Endothelial cell of umbilical vein (primary cell): ENCODE measurements around the gene CHRND.

Source experiments
- GATA2 ChIP-seq: IDR thresholded peaks from 2 replicates; pipeline ENCODE4 v1.7.0; 2011; ENCODE audit warnings: low read depth, mild to moderate bottlenecking, moderate library complexity, mixed read lengths, low read length; ENCODE audit not compliant: insufficient read length, insufficient read depth
- MYC ChIP-seq: IDR thresholded peaks from one replicate; pipeline ENCODE4 v1.6.1; 2011; ENCODE audit warnings: mild to moderate bottlenecking, low read depth, low read length
- POLR2AphosphoS5 ChIP-seq: IDR thresholded peaks from 2 replicates; pipeline ENCODE4 v1.6.1; 2012; ENCODE audit warnings: low read depth, mild to moderate bottlenecking, control low read depth, low read length, moderate library complexity; ENCODE audit not compliant: insufficient read depth
- TF ChIP-seq, protein P1 (sequence below), 2 donors: IDR thresholded peaks; 1 replicate in 1 of 2; 2 replicates in 1 of 2; pipeline ENCODE4 v1.5.1; 2011; ENCODE audit warnings: low read length in 2 of 2, mild to moderate bottlenecking in 2 of 2, moderate library complexity in 2 of 2, control low read depth in 1 of 2, inconsistent platforms in 1 of 2, low read depth in 1 of 2; ENCODE audit not compliant: insufficient read depth in 1 of 2; ENCODE audit errors: extremely low read depth in 1 of 2
- TF ChIP-seq, protein P2 (sequence below): IDR thresholded peaks from 2 replicates; pipeline ENCODE4 v1.6.1; 2011; ENCODE audit not compliant: insufficient read depth, insufficient read length

DNA sequence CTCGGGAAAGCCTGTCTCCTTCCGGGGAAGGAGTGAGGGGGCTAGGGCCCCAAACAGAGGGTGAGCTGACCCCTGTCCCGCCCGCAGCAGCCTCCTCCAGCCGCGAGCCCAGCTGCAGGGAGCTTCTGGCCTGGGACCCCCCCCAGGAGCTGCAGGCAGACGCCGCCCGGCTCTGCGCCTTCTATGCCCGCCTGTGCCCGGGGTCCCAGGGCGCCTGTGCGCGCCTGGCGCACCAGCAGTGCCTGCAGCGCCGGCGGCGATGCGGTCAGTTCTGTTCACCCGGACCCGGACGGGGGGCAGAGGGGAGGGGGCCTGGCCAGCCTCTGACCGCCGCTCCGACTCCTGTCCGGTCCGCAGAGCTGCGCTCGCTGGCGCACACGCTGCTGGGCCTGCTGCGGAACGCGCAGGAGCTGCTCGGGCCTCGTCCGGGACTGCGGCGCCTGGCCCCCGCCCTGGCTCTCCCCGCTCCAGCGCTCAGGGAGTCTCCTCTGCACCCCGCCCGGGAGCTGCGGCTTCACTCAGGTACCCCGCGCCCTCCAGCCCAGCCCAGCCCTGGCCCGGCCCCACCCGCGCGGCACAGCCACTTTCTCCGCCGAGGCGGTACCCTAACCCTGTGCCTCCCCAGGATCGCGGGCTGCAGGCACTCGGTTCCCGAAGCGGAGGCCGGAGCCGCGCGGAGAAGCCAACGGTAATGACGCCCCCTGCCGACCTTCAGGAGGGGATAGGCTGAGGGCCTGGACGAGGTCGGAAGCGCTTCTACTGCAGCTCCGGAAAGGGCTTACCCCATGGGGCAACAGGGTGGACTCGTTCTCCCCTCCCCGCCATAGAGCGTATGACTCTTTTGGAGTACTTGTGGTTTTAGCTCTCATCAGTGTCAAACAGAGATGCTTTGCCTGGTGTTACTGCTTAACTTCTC lies 2.0 kb upstream of the CHRND start:
- TF ChIP-seq MYC (no peak), GATA2 (no peak), POLR2AphosphoS5 (no peak)
- TF ChIP-seq, protein P1, sequence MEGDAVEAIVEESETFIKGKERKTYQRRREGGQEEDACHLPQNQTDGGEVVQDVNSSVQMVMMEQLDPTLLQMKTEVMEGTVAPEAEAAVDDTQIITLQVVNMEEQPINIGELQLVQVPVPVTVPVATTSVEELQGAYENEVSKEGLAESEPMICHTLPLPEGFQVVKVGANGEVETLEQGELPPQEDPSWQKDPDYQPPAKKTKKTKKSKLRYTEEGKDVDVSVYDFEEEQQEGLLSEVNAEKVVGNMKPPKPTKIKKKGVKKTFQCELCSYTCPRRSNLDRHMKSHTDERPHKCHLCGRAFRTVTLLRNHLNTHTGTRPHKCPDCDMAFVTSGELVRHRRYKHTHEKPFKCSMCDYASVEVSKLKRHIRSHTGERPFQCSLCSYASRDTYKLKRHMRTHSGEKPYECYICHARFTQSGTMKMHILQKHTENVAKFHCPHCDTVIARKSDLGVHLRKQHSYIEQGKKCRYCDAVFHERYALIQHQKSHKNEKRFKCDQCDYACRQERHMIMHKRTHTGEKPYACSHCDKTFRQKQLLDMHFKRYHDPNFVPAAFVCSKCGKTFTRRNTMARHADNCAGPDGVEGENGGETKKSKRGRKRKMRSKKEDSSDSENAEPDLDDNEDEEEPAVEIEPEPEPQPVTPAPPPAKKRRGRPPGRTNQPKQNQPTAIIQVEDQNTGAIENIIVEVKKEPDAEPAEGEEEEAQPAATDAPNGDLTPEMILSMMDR (IDR thresholded peaks at IDR 0.05; ENCODE audit: extremely low read depth in 1 of 2, insufficient read depth in 1 of 2, low read depth in 1 of 2, low read length in 2 of 2): peak; percentile 9 to 38
- TF ChIP-seq, protein P2, sequence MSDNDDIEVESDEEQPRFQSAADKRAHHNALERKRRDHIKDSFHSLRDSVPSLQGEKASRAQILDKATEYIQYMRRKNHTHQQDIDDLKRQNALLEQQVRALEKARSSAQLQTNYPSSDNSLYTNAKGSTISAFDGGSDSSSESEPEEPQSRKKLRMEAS: no peak
